GM18909 (cell line): ENCODE data around the gene ZNF580.
A peak's percentile ranks its signal among the peaks of the same experiment; 100 is the strongest.

Source experiments
- ATAC-seq: cut with Tn5 transposase; IDR thresholded peaks from one replicate; pipeline ENCODE4 v1.9.1; 2021; ENCODE audit warnings: mild to moderate bottlenecking; ENCODE audit not compliant: unreplicated experiment, poor library complexity

ZNF580 gene

DNA sequence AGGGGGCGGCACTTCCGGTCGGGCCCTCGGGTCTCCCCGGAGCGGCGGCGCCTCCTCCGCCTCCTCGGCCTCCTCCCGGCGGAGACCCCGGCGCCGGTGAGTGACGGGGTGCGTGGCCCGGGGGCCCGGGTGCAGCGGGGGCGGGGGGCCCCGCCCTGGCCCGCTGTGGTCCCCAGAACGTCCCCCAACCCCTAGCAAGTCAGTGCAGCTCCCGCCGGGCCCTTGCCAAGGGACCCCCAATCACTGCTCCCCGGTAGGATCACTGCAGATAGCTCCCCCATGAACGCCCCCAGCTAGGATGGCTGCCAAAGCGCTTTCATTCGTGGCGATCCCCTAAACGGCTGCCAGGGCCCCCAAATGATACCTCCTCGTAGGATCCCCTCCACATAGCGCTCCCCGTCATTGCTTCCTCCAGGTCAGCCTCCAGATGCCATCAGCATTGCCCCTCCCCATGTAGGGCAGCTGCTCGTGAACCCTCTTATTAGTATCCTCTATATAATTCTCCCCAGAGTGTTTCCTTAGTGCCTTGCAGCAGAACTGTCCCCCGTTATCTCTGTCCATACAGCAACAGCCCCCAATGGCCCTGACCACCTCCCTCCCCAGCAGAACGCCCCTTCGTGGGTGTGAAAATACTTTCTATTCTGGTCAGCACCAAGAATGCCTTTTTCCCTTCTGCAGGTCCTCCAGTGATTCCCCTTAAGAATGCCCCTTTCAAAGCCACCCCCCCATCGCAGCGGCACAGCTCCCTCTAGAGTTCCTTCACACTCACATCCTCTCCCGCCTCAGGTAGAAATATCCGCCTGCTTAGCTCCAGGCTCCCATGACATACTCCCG lies 34.9 kb upstream of the ZNF580 start, which contains the start of gene ZNF865:
ZNF865 (plus strand) TSS at position 11 of the 834 bp plus-strand sequence. CDS start 7,972 bp downstream, outside the sequence.
- peak; percentile 30 for ATAC-seq

DNA sequence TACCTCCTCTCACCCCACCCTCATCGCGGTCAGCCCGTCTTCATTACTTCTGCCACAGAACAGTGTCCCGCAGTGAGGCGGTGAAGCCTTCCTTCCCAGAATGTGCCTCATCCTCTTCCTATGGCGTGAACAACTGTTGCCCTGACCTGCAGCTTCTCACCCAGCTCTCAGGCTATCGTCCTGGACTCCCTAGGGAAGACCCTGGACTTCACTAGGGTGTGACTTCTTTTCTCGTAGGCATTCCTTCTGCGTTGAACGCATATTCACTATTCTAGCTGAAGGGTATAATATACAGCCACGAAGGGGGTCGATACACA lies 34.4 kb upstream of the ZNF580 start:
- no peak for ATAC-seq

DNA sequence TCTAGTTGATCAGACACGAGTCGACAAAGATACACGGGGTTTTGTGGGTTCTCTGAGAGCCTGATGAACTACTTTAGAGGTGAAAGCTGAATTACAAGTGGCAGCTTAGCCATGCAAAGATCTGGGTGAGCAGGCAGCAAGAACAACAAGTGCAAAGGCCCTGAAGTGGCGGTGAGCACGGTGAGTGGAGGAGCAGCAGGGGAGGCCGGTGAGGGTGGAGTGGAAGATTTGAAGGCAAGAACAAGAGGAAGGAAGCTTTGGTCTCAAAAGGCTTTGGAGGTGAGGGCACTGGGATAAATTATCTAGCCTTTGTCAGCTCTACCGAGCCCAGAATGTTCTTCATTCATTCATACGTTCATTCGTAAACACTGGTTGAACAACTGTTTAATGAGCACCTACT lies 34.0 kb upstream of the ZNF580 start:
- no peak for ATAC-seq

DNA sequence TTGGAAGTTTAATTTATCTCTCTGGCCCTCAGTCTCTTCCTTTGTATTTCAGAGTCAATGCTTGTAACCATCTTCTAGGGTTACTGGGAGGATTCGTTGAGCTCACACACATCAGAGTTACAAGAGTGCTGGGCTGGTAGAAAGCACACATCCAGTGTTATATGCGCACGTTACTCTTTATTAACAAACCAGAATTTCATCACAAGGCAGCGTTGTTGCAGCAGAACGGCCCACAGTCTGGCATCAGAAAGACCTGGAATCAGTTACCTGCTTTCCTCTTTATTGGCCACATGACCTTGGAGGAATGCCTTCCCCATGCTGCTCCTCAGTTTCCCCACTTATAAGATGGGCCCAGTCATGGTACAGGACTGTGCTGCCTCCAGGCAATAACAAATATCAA lies 31.5 kb upstream of the ZNF580 start:
- no peak for ATAC-seq

DNA sequence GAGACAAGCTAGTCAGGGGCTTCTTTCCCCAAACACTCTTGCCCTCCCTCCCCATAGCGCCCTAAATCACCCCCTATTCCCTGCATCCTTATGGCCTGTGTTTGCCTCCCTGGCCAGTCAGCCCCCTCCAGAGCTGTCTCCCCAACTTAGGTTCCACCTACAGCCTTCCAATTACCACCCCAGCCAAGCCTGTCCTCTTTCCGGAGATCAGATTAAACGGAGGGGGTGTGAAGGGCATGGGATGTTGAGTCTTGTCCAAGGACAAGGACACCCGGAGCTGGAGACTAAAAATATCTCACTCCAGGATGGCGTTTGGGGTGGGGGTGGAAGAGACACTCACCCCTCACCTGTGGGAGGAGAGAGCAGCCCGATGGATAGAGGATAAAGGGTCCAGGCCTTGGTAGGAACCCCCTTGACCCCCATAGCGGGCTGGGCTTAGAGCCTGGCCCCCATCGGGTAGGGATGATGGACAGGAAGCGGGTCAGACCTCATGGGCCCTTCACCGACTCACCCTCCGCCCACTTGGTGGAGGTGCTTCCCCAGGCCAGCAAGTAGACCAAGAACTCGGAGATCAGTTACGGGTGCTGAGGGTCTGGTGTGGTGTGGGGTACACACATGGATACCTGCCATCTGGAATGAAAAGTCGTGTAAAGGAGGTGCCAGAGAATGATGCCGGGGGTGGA lies 29.4 kb upstream of the ZNF580 start:
- ATAC-seq = no peak

DNA sequence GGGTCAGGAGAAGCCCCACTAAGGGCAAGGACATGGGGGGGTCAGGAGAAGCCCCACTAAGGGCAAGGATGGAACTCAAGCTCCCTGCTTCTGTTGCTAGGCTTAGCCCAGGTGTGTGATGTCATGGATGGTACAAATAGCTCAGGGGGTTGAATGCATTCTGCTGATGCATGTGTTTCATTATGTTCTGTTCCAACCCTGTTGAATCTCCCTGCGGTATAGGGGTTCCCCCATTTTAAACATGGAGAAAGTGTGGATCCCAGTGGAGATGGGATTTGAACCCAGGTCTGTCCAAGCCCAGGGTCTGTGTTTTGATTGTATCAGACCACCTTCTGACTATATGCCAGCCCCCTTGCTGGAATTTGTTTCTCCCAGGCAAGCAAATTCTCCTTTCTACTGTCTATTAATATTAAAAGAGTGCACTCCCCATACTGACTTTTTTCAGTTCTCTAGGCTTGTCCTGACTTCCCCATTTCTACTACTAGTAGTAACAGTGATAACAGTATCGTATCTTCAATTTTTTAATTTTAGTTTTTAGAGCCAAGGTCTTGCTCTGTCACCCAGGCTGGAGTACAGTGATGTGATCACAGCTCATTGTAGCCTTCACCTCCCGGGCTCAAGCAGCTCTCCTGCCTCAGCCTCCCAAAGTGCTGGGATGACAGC lies 28.7 kb upstream of the ZNF580 start:
- no peak for ATAC-seq

DNA sequence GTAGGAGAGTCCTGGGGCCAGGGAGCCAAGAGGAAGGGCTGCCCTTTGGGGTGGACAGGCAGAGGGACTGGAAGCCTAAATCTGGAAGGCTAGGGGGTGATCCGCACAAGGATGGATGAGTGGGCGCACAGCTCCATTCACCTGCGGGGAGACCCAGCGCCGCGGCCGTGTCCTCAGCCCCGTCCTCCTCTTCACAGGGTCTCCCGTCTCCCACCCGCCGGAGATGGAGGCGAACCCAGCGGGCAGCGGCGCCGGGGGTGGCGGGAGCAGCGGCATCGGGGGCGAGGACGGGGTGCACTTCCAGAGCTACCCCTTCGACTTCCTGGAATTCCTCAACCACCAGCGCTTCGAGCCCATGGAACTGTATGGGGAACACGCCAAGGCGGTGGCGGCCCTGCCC lies 27.4 kb upstream of the ZNF580 start:
- no peak for ATAC-seq

DNA sequence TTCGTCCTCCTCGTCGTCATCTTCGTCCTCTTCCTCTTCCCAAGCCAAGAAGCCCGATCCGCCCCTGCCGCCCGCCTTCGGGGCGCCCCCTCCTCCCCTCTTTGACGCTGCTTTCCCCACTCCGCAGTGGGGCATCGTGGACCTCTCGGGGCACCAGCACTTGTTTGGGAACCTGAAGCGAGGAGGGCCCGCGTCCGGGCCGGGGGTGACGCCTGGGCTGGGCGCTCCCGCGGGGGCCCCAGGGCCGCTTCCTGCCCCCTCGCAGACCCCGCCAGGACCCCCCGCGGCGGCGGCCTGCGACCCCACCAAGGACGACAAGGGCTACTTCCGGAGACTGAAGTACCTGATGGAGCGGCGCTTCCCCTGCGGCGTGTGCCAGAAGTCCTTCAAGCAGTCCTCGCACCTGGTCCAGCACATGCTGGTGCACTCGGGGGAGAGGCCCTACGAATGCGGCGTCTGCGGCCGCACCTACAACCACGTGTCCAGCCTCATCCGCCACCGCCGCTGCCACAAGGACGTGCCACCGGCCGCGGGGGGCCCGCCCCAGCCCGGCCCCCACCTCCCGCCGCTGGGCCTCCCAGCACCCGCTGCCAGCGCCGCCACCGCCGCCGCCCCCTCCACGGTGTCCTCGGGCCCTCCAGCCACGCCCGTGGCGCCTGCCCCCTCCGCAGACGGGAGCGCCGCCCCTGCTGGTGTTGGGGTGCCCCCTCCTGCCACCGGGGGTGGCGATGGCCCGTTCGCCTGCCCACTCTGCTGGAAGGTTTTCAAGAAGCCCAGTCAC lies 26.7 kb upstream of the ZNF580 start:
- no peak for ATAC-seq

DNA sequence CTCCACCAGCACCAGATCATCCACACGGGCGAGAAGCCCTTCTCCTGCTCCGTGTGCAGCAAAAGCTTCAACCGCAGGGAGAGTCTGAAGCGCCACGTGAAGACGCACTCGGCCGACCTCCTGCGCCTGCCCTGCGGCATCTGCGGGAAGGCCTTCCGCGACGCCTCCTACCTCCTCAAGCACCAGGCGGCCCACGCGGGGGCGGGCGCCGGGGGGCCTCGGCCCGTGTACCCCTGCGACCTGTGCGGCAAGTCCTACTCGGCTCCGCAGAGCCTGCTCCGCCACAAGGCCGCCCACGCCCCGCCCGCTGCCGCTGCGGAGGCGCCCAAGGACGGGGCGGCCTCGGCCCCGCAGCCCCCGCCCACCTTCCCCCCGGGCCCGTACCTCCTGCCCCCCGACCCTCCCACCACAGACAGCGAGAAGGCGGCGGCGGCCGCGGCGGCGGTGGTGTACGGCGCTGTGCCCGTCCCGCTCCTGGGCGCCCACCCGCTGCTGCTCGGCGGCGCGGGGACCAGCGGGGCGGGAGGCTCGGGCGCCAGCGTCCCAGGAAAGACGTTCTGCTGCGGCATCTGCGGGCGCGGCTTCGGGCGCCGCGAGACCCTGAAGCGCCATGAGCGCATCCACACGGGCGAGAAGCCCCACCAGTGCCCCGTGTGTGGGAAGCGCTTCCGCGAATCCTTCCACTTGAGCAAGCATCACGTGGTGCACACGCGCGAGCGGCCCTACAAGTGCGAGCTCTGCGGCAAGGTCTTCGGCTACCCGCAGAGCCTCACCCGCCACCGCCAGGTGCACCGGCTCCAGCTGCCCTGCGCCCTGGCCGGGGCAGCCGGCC lies 25.9 kb upstream of the ZNF580 start:
- ATAC-seq = no peak

DNA sequence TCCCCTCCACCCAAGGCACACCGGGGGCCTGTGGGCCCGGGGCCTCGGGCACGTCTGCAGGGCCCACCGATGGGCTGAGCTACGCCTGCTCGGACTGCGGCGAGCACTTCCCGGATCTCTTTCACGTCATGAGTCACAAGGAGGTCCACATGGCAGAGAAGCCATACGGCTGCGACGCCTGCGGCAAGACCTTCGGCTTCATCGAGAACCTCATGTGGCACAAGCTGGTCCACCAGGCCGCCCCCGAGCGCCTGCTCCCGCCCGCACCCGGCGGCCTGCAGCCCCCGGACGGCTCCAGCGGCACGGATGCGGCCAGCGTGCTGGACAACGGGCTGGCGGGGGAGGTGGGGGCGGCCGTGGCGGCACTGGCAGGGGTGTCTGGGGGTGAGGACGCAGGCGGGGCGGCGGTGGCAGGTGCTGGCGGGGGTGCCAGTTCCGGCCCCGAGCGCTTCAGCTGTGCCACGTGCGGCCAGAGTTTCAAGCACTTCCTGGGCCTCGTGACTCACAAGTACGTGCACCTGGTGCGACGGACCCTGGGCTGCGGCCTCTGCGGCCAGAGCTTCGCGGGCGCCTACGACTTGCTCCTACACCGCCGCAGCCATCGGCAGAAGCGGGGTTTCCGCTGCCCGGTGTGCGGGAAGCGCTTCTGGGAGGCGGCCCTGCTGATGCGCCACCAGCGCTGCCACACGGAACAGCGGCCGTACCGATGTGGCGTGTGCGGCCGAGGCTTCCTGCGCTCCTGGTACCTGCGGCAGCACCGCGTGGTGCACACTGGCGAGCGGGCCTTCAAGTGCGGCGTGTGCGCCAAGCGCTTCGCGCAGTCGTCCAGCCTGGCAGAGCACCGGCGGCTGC lies 25.0 kb upstream of the ZNF580 start:
- ATAC-seq = no peak

DNA sequence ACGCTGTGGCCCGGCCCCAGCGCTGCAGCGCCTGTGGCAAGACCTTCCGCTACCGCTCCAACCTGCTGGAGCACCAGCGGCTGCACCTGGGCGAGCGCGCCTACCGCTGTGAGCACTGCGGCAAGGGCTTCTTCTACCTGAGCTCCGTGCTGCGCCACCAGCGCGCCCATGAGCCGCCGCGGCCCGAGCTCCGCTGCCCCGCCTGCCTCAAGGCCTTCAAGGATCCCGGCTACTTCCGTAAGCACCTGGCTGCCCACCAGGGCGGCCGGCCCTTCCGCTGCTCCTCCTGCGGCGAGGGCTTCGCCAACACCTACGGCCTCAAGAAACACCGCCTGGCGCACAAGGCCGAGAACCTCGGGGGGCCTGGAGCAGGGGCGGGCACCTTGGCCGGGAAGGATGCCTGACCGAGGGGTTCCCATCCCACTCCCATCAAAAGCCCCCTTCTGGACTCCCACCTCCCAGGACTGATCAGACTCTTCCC lies 24.4 kb upstream of the ZNF580 start:
- no peak for ATAC-seq

DNA sequence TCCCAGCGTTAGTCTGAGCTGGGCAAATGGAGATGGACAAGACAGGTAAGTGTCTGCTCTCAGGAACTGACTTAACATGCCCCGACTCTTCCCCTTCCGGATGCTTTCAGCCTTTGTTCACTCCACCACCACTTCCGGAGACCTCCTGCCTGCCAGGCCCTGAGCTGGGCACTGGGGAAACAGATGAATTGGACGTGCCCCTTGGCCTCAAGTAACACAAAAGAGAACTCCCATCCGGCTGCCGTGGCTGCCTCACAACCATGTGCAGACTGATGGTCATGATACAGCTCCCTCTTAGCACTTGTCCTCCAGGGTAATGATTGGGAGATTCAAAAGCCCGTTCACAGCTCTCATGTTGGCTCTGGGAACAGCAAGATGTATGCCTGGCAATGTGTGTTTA lies 23.4 kb upstream of the ZNF580 start:
- no peak for ATAC-seq

DNA sequence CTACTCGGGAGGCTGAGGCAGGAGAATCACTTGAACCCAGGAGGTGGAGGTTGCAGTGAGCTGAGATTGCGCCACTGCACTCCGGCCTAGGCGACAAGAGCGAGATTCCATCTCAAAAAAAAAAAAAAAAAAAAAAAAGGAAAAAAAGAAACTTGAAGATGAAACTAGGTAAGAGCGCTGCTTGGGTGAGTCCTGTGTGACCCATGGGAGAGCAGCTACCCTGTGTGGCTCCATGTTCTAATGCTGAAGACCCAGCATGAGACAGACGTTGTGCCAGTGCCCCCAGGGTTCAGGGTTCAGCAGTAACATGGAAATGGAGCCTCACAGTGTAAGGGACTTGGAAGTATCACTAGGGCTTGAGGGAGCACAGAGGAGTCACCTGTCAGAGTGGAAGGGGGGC lies 22.4 kb upstream of the ZNF580 start:
- ATAC-seq = no peak

DNA sequence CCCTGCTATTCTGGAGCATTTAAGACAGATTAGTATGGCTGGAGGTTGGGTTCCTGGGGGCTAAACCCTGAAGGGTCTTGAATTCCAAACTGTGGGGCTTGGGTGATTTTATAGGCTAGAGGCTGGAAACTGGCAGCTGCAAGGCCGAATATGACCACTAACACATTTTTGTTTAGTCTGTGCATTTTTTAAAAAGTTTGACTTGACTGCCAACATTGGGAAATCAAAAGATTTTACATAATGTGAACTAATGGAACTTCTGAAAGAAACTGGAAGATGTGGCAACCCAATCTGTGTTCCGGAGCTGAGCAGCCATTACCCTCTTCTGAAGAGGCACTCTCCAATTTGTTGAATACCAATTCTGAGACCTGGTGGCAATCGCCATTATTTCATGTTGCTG lies 21.5 kb upstream of the ZNF580 start:
- ATAC-seq = no peak

DNA sequence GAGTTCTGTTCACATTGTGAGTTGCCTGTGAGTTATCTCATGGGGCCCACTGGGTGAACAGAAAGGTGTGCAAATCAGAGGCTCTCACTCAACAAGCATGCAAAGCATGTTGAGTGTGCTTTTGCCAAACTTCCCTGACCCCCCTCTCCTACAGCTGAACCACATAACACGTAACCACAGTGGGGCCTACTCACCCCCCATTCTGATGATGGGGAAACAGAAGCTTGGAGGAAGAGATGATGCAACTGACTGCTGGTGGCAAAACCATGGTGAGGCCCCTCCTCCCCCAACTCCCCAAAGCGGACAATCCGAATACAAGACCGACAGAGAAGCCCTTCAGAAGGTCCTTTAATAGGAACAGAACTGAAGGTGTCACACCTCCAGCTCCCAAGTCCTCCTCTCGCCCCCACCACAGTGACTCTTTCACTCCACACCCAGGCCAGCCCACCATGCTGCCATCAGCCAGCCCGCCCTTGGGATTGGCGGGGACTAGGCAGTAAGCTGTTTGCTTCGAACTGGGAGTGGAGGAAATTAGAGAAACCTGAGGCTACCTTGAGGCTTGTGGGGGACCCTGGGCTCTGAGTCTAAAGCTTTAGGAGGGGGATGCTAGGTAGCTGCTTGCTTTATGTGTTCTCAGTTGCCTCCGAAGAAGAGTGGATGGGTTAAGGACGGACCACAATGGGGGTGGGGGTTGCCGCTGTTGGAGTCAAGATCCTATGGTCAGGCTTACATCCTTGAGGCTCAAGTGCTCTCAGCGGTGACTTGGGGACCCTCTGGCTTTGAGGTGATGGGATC lies 20.2 kb upstream of the ZNF580 start:
- ATAC-seq = no peak

DNA sequence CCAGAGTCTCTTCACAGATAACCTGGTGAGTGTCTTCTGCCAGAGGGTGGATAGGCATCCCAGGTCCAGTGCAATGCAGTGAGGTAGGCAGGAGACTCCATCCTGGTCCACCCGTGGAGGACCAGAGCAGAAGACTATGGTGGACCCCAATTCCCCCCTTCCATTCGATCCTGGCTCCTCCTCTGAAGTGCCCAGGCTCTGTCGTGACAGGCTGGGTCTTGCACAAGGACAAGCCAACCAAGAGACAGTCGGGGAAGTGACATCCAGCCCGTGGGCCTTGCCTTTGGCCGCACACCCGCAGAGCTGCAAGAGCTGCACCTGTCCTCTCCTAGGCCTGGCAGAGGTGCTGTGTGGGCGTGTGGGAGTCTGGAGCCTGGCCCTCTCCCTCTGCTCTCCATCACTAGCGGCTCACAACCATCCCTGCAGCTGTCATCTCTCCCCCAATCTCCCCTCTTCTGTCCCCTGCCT lies 19.6 kb upstream of the ZNF580 start:
- ATAC-seq = no peak

DNA sequence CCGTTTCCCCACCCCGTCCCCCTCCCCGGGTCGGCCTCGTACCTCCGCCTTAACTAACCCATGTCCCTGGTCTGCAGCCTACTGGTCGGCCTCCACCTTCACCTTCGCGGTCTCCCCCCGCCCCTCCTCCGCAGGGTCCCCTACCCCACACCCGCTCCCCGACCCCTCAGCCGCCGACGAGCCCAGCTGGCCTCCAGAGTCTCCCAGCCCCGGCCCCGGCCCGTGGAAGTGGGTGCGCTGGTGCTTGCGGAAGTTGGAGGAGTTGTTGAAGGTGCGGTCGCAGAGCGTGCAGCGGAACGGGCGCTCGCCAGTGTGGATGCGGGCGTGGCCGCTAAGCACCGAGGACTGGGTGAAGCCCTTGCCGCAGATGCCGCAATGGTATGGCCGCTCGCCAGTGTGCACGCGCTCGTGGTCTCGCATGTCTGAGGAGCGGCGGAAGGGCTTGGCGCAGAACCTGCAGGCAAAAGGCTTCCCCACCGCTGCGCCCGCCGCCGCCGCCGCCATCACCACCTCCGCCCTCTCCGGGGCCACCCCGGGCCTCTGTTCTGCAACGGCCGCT lies 19.1 kb upstream of the ZNF580 start:
- ATAC-seq = no peak
